HepG2 (cell line): Measurements from ENCODE around the gene GRK5.

Experiments used
- BHLHE40 ChIP-seq: IDR thresholded peaks from 2 replicates; pipeline ENCODE4 v1.6.1; 2011; ENCODE audit warnings: low read length, improper control_type of control experiment
- CREB1 ChIP-seq, 2 experiments: fragments of 450-650 bp in 1 of 2; IDR thresholded peaks; 2 replicates each; pipeline ENCODE4 v1.6.1; 2016 to 2017; ENCODE audit warnings: control low read depth in 1 of 2, mild to moderate bottlenecking in 1 of 2, missing compliant biosample characterization in 1 of 2, missing genetic modification characterization in 1 of 2
- FOXP4 ChIP-seq: sonication (generic); formaldehyde crosslinking; IDR thresholded peaks from 2 replicates; pipeline ENCODE4 v1.4.0; 2020; ENCODE audit warnings: missing genetic modification reagents
- IKZF4 ChIP-seq: sonication (generic); formaldehyde crosslinking; IDR thresholded peaks from 2 replicates; pipeline ENCODE4 v1.5.1; 2020; ENCODE audit warnings: borderline replicate concordance, mild to moderate bottlenecking, low read depth, missing genetic modification reagents; ENCODE audit errors: not compliant biosample characterization
- MXI1 ChIP-seq: IDR thresholded peaks from 3 replicates; pipeline ENCODE4 v1.6.1; 2012; ENCODE audit warnings: low read depth, low read length, inconsistent platforms, borderline replicate concordance
- NFATC3 ChIP-seq: sonication (generic); formaldehyde crosslinking; IDR thresholded peaks from 2 replicates; pipeline ENCODE4 v1.5.1; 2020; ENCODE audit warnings: mild to moderate bottlenecking, missing genetic modification reagents
- NFKB2 ChIP-seq: sonication (generic); formaldehyde crosslinking; IDR thresholded peaks from 2 replicates; pipeline ENCODE4 v1.4.0; 2020; ENCODE audit warnings: missing genetic modification reagents, borderline replicate concordance
- PAF1 ChIP-seq: IDR thresholded peaks from 2 replicates; pipeline ENCODE4 v1.6.1; 2016; ENCODE audit warnings: missing genetic modification reagents, missing compliant biosample characterization
- POLR2A ChIP-seq, 2 experiments: IDR thresholded peaks; 2 replicates each; pipeline ENCODE4 v1.6.1; 2011; ENCODE audit warnings: low read depth in 2 of 2, low read length in 2 of 2, mild to moderate bottlenecking in 1 of 2, moderate library complexity in 1 of 2; ENCODE audit not compliant: insufficient read depth in 1 of 2
- ZMAT5 ChIP-seq: sonication (generic); formaldehyde crosslinking; IDR thresholded peaks from 2 replicates; pipeline ENCODE4 v1.5.0; 2020; ENCODE audit warnings: mild to moderate bottlenecking, low read depth, missing genetic modification reagents, borderline replicate concordance
- ZNF512B ChIP-seq: sonication (generic); formaldehyde crosslinking; IDR thresholded peaks from 2 replicates; pipeline ENCODE4 v1.5.1; 2020; ENCODE audit warnings: missing genetic modification reagents, mild to moderate bottlenecking, borderline replicate concordance
- ZNF562 ChIP-seq: sonication (generic); formaldehyde crosslinking; IDR thresholded peaks from 2 replicates; pipeline ENCODE4 v1.8.0; 2022; ENCODE audit warnings: missing genetic modification reagents, borderline replicate concordance

GRCh38 chr10:119408072-119408471, 200.7 kb downstream of the GRK5 start:
- no peak for TF ChIP-seq NFATC3 (CRISPR knock-in tag)
- no peak for TF ChIP-seq ZMAT5 (CRISPR knock-in tag)
- TF ChIP-seq CREB1 (IDR thresholded peaks at IDR 0.05) = no peak
- TF ChIP-seq CREB1 (CRISPR knock-in tag; IDR thresholded peaks at IDR 0.05) = no peak
- TF ChIP-seq ZNF512B (CRISPR knock-in tag) = no peak
- no peak for TF ChIP-seq POLR2A (IDR thresholded peaks at IDR 0.05; ENCODE audit: insufficient read depth in 1 of 2, low read depth in 2 of 2, low read length in 2 of 2)
- TF ChIP-seq PAF1 = no peak
- no peak for TF ChIP-seq BHLHE40
- no peak for TF ChIP-seq IKZF4
- no peak for TF ChIP-seq FOXP4 (CRISPR knock-in tag)
- no peak for TF ChIP-seq NFKB2 (CRISPR knock-in tag)
- no peak for TF ChIP-seq ZNF562 (CRISPR knock-in tag)
- no peak for TF ChIP-seq MXI1
